HG03378 (cell line): Measurements from ENCODE around the gene RAB5A.
"Not testable (repeated sequence)": the region's sequence is repeated elsewhere in the genome, so short reads cannot be mapped to it uniquely, and the experiment has no call there.

Source experiments
- ATAC-seq: cut with Tn5 transposase; IDR thresholded peaks from one replicate; pipeline ENCODE4 v1.9.1; 2021; ENCODE audit warnings: mild to moderate bottlenecking, moderate library complexity; ENCODE audit not compliant: unreplicated experiment

Gene RAB5A

DNA sequence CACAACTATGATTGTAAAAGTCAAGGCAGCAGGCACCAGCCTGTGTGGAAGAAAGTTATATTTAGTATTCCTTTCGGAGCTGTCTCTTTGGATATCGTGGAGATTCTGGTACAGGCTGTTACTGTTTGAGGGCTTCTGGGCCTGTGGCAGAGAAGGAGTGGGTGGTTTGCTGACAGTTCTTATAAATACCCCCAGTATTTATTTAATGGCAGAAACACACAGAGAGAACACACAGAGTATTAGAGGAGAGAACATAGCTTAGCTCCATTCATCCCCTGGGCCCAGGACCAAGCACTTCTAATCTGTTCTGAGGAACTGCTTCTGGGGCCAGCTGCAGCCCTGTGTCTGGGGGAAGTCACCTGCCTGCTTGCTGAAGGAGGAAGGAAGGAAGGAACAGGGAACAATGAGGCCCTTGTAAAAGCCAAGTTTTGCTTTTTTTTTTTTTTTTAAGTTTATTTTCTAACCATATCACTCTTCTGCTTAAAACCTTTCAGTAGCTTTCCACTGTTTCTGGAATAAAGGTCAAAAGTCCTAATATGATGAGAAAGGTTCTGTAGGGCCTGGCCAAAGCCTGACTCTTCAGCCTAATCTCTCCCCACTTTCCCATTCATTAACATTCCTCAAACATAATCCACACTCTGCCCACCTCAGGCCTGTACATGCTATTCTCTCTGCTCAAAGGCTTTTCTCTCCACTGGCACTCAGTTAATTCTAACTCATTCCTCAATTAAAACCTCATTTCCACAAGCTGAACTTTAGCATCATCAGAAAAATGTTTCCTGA is 76.9 kb downstream of the RAB5A start:
- no peak for ATAC-seq

GRCh38 chr3:20027136-20027535 is 80.2 kb downstream of the RAB5A start:
- ATAC-seq = no peak

- no peak for ATAC-seq
Measured at GRCh38 chr3:20028905-20029331, 82.0 kb downstream of the RAB5A start.

DNA sequence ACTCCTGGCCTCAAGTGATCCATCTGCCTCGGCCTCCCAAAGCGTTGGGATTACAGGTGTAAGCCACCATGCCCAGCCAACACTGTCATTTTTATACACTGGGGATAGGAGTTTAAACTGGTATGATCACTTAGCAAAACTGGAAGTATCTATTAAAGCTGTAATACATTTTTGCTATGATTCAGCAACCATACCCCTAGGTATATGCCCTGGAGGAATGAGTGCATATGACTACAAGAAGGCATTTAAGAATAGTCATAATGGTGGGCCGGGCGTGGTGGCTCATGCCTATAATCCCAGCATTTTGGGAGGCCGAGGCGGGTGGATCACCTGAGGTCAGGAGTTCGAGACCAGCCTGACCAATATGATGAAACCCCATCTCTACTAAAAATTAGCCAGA is 85.0 kb downstream of the RAB5A start:
- not testable (repeated sequence) for ATAC-seq
